ENCODE results near the gene PELI1.
"Not testable (repeated sequence)": the region's sequence is repeated elsewhere in the genome, so short reads cannot be mapped to it uniquely, and the experiment has no call there.

The PELI1 gene

GRCh38 chr2:64079688-64080087 lies 64.5 kb downstream of the PELI1 start:
- not testable (repeated sequence) for DNase-seq

DNA sequence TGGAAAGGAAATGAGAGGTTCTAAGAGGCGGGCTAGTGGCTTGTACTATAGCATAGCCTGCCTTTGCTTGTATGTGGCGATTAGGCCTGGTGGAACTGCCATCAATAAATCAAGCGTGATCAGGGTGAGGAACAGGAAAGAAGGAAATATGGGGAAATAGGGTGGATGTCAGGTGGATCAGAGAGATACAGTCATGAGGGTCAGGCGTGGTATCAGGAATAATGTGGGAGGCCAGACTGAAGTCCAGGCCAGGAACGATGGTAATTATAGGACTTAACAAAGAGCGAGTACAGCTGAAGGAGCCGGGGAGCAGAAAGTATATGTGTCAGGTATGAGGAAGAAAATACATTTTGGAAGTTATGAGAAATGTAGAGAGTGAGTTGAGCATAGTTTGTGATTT lies 67.4 kb downstream of the PELI1 start:
- not testable (repeated sequence) for DNase-seq

- DNase-seq = not testable (repeated sequence)
Measured at GRCh38 chr2:64074616-64075015, 69.6 kb downstream of the PELI1 start.

DNA sequence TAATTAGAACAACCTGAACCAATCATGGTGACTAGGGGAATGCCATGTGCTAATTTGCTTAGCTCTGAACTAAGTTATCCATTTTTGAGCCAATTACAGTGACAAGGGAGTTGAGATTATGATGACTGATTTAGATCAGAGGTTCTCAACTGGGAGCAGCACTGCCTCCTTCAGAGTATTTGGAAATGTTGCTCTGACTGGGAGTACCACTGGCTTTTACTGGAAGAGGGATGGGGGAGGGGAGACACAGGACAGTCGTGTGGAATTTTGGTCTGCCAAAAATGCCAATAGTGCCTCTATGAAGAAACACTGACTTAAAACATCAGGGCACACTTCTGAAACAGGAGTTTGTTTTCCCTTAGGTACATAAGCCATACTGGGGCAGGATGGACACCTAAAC lies 76.9 kb downstream of the PELI1 start:
- DNase-seq = no peak

GRCh38 chr2:64065516-64065915 lies 78.7 kb downstream of the PELI1 start:
- no peak for DNase-seq

DNA sequence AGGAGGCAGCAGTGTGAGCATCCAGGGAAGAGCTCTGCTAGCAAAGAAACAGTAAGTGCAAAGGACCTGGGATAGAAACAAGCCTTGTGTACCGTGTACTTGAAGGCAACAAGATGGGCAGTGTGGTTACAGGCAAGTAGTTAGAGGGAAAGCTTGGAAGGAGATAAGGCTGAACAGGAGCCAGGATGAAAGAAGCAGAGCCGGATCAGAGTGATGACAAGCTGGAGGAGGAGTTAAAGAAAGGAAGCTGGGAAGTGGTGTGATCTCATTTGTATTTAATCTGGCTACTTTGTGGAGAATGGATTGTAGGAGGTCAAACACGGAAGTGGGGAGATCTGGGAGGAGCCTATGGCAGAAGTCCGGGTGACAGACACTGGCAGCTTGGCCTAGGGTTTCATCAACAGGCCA lies 80.3 kb downstream of the PELI1 start:
- DNase-seq = no peak

- no peak for DNase-seq
Measured at GRCh38 chr2:64063454-64063853, 80.8 kb downstream of the PELI1 start.

- no peak for DNase-seq
Measured at GRCh38 chr2:64062840-64063239, 81.4 kb downstream of the PELI1 start.

DNA sequence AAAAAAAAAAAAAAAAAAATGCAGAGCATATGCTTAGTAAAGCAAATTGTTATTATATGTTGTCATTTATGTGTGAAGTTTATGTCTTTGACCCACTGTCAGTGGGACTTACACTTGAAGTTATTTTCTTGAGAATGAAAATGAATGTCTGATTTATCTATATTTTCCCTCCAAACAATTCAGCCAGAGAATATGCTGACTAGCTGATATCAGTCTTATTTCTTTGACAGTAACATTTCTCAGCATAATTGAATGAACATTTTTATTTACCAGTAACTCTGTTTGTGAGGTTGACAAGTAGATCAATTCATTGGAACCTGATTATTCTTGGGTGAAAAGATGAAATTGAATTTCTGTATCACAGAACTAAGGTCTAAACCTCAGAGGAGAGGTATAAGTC lies 85.0 kb downstream of the PELI1 start:
- DNase-seq = no peak

DNA sequence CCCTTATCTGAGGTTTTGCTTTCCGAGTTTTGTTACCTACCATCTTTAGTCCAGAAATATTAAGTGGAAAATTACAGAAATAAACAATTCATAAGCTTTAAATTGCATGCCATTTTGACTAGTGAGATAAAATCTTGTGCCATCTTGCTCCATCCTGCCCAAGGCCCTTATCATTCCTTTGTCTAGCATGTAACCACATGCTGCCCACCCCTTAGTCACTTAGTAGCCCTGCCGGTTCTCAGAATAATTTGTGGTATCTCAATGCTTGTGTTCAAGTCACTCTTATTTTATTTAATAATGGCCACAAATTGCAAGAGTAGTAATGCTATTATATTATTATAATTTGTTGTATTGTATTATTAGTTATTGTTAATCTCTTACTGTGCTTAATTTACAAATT lies 88.2 kb downstream of the PELI1 start:
- no peak for DNase-seq

DNA sequence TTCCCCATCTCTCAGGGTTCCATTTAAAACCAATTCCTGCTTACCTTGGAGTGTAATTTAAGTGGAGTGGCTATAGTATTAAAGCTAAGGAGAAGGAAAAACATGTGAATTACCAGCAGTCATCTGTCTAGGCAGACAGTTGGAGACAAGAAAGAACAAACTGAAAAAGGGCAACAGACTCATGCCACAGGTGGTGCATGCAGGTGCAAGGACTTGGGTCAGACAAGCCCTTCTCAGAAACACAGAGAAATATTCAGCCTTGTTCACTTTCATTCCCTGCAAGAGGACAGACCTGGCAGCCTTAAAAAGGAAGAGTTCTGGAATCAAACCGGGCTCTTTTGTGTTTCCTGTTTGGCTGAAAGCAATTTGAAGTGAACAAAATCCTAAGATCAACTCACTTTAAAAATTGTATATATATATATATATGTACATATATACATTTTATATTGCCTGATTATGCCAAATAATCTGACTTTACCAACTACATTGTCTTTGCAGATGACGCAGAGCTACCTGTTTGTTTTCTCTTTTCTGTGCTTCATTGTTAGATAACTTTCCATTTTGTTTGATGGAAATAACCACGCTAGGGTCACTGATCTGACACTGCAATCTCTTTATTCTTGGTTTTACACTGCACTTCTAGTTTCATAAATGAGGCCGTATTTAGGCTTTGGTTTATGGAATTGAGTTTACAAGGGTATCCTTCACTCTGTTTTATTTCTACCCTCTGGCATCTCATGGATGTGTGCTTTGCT lies 89.9 kb downstream of the PELI1 start:
- DNase-seq = no peak

DNA sequence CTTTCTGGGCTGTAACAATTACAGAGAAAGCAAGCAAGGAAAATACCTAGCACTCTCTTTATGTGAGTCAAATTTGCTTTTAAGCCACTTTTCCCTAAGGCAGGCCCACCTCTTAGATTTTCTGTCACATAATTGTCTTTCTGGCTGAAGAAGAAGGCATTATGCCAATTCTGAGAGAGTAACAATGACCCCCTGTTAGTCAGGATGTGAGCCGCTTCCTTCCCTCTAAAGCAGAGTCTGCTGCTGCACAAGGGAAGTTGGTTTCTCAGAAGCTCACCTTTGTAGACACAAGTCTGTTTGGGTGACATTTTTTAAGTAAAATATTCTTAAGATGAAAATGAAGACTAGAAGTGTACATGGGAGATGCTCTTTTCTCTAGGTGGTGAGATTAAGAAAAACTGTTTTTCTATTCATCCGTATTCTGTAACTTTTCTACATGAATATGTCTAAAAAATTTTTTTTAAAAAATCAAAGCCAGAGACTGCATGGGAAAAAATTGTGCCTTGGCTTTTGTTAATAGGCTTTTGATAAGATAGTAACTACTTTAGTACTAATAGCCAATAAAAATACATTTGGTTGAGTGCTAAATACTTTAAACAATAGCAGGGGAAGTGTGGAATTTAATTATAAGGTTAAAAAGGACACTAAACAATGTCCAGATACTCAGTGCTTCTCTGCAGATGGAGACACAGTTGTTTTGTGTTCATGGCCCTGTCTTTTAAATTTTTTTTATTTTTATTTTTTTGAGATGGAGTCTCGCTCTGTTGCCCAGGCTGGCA lies 91.6 kb downstream of the PELI1 start:
- no peak for DNase-seq

DNA sequence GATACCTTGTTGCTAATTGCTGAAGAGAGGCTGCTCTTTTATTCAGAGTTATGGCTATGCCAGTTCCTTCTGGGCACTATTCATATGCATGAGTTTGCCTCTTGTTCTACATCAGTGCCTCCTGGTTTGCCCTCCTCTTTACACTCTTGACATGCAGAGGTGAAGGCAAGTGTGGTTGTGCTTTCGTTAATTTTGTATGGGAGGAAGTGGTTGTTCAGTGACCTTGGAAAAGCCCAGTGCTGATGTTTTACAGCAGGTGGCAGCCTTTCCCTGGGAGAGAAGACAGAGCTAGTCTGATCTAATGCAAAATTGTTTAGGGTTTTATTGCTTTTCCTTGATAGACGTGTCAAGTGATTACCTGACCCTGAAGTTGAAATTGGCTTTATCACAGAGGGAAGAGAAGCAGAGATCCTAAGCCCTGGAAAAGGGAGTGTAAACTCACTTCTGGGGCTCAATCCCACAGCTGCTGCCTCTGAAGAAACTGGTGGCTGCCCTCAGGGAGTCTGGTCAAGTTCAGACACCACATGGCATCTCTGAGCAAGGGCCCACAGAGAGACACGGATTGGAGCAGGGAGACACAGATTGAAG lies 94.5 kb downstream of the PELI1 start:
- DNase-seq = peak; percentile 51

GRCh38 chr2:64045938-64046337 lies 98.3 kb downstream of the PELI1 start:
- no peak for DNase-seq

Measured in KG1 (cell line).